Right cardiac atrium (tissue), 5 donors: ENCODE results near the gene ATAD3C. TPM values are rescaled to one million over a fixed set of nuclear protein-coding genes. Genes with fewer than 3 reads are reported as not detected.

Experiments
- ATAC-seq, 2 donors: fragments of 200-7000 bp; cut with Tn5 transposase; one replicate each; pipeline versions ENCODE4 v1.8.0 to v1.9.1; 2020; ENCODE audit warnings: moderate library complexity in 2 of 2, mild to moderate bottlenecking in 1 of 2
- DNase-seq, 3 donors: peaks; one replicate each; pipeline ENCODE4 v3.0.0-alpha.2; 2020
- H3K27ac ChIP-seq: one replicate; pipeline ENCODE4 v1.5.1; 2013; ENCODE audit warnings: mild to moderate bottlenecking, low read length, control low read depth, moderate library complexity
- H3K27me3 ChIP-seq: one replicate; pipeline ENCODE4 v1.6.1; 2013; ENCODE audit not compliant: control insufficient read depth, insufficient read depth
- H3K4me1 ChIP-seq: one replicate; pipeline ENCODE4 v1.6.1; 2013; ENCODE audit warnings: low read length; ENCODE audit not compliant: control insufficient read depth, insufficient read depth
- H3K4me3 ChIP-seq: one replicate; pipeline ENCODE4 v1.5.1; 2013; ENCODE audit warnings: low read length, control low read depth
- H3K9me3 ChIP-seq: one replicate; pipeline ENCODE4 v1.6.1; 2013; ENCODE audit warnings: low read length; ENCODE audit not compliant: control insufficient read depth
- WGBS: extraction: QIAGEN DNeasy Blood & Tissue Kit; methylation state at CpG from one replicate; pipeline ENCODE4 v1.1.7; 2013; 5-methylcytosine and 5-hydroxymethylcytosine counted together
- intact Hi-C, 4 donors: fragments of 100-400 bp; cut with DNase I; formaldehyde crosslinking; loops; one replicate each; pipeline versions ENCODE4 v1.11.0 to v1.14.0; 2022 to 2023
- polyA plus RNA-seq: library from polyadenylated mRNA; stranded (reverse); fragments of 200-250 nt; gene quantifications from one replicate; pipeline ENCODE4 v1.2.3, GENCODE V29; 2013
- total RNA-seq, 4 donors: library from RNA; stranded (reverse); fragmentation: NEBNext Ultra II Directional; extraction: Animal tissue kit (Norgen Biotek cat#: 25700); gene quantifications; one replicate each; pipeline ENCODE4 v1.2.1, GENCODE V29; 2021
- donor health status: healthy with polysubstance abuse.
- donor health status: DM: no; HTN: yes; CAD: no.
- donor health status: DM: no; HTN: no; CAD: no.
- donor health status: DM: no; HTN: yes; CAD: no; lungs with severe emphysema.
- donor health status: DM: yes; HTN: yes; CAD: no.

The ATAD3C gene
- total and polyA plus RNA-seq, 5 donors: 0.52 to 3.4 (median 1.5) TPM

DNA sequence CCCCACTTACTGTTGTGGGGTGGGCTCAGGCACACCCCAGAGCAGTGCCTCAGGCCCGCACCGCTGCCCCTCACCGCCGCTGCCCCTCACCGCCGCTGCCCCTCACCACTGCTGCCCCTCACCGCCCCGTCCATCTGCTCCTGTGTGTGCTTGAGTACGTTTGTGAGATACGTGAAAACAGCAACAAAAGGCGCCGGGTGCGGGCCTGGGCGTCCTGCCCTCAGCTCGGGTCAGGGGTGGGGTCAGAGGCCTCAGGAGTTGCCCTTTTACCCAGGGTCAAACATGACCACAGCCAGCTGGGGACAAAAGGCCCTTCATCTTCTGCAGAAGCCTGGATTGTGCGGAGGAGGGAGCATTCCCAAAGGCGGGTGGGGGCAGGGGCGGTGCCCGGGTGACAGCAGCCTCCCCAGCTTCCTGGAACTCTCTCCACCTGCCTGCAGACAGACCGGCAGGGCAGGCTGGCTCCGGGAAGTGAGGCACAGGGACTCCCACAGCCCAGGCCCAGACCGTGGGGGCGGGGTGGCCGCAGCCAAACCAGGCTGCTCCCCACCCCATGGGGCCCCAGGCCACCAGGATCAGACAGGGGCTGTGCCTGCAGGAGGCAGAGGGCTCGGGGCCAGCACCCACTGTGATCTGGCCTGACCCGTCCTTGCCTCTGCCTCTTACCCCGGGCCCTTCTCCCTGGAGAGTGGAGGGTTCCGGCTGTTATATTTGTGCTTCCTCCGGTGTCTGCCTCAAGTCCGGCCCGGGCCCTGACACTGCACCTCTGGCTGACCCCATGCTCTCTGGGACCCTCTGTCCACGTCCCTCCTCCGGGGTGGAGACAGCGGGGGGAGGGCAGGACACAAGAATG, 16.3 kb upstream of the ATAD3C start:
- Histone ChIP-seq H3K4me3 (no peak overlapping the region), H3K9me3 (no peaks in the 10 kb centered on the region), H3K27ac (peak overlapping the region; percentile 87), H3K4me1 (peaks cover 6% of the 10 kb centered on the region), H3K27me3 (no peaks in the 10 kb centered on the region)
- DNase-seq: peak; percentile 85 to 89 (median 89)
- intact Hi-C loops: no loop called here
- ATAC-seq: peak; percentile 31 to 66
- WGBS: 41% methylated on average over 34 of the region's 34 CpGs

DNA sequence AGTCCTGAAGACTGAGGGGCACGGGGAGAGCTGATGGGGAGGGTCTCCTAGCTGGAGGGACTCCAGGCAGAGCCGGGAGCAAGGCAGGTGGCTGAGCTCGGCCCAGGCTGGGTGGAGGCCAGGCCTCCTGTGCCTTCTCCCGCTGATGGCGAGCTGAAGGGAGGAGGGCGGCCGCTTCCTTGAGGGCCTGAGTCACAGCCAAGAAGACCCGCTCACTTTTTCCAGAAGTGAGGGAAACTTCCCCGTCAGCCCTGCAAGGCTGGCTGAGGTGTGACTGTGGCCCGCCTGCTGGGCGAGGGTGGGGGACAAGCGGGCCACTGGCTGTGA, 15.7 kb upstream of the ATAD3C start:
- Histone ChIP-seq H3K27ac (peak overlapping the region; percentile 87), H3K4me3 (no peak overlapping the region), H3K9me3 (no peaks in the 10 kb centered on the region), H3K27me3 (no peaks in the 10 kb centered on the region), H3K4me1 (peaks cover 6% of the 10 kb centered on the region)
- intact Hi-C loops: no loop called here
- DNase-seq (peak; percentile 76 to 80 (median 80)), ATAC-seq (peak in 1 of 2 donors; percentile 60)
- 26% methylated on average over 12 of the region's 12 CpGs for WGBS

DNA sequence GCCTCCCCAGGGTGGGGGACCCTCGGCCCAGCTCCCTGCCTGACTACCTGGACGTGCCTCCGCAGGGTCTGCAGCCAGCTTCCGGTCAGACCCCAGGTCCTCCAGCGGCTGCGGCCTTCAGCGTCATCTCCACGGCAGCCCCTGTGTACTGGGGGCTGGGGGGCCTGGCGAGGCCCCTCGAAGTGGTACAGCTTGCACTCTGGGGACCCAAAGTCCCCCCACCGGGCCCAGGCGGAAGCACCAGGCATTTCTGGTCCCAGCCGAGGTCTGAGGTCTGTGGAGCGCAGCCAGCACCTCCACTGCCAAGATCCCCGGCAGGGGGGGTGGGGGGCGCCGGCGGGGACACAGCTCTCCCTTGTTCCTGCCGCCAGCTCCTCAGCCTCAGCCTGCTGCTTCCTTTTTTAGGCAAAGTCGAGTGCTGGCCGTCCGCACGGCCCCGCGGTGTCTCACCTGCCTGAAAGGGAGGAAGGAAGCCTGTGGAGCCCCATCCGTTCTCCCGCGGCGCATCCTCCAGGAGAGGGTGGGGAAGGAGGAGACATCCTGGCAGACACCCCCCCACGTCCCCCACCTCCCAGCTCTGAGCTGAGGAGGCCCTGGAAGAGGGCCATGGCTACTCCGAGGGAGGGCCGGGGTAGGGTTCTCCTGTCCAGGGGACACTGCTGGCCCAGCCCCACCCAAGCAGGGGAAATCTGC, 15.2 kb upstream of the ATAD3C start:
- no peaks in the 10 kb centered on the region for H3K27me3 ChIP-seq
- 12% methylated on average over 32 of the region's 32 CpGs for WGBS
- no peak overlapping the region for H3K4me3 ChIP-seq
- H3K4me1 ChIP-seq: peaks cover 6% of the 10 kb centered on the region
- H3K27ac ChIP-seq: peak overlapping the region; percentile 87
- peak; percentile 13 for ATAC-seq
- H3K9me3 ChIP-seq: no peaks in the 10 kb centered on the region
- DNase-seq: peak; percentile 76 to 91 (median 90)
- intact Hi-C loops: no loop called here

DNA sequence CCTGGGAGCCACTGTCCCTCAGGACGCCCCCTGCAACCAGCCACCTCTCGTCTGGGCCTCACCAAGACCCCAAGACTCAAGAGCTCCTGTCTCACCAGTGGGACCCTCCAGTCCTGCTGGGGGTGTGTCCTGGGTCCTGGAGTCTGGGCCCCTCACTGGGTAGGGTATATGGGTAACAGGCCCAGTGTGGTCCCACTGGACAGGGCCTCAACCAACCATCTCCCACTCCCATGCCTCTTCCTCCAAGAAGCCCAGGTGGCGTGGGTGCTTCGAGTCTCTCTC, 14.7 kb upstream of the ATAD3C start:
- Histone ChIP-seq H3K27ac (peak overlapping the region; percentile 67), H3K27me3 (no peaks in the 10 kb centered on the region), H3K4me1 (peaks cover 6% of the 10 kb centered on the region), H3K9me3 (no peaks in the 10 kb centered on the region), H3K4me3 (no peak overlapping the region)
- intact Hi-C loops: no loop called here
- ATAC-seq (no peak), DNase-seq (no peak)
- WGBS: 65% methylated on average over 4 of the region's 4 CpGs

DNA sequence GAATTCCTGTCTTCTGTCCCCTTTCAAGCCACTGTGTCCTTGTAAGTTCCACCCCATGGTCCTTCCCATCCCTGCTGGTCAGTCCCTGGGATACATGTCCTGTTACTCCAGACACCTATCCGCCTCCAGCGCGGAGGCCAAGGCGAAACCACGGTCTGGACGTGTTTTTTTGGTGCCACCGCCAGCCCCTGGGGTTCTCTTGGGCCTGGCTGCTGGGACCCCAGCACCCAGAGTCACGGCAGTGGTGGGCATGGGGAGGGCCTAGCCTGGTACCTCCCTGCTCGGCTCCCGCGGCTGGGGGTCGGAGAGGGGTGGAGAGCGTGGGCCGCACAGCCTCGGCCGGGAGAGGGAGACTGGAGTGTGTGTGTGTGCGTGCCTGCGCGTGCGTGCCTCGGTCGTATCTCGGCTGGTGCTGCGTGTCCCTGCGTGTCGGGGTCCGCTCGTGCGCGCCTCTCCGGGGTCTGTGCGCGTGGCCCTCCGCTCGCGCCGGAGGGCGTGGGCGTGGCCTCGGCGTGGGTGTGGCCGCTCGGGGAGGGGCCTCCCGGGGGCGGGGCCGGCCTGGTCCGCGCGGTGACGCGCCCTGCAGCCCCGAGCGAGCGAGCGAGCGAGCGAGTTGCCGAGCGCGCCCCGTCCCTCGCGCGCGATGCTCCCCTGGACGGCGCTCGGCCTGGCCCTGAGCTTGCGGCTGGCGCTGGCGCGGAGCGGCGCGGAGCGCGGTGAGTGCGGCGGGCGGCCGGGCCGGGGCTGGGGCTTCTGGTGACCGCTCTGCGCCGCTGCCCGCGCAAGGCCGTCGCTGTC, 14.2 kb upstream of the ATAD3C start, which contains the start of gene VWA1:
VWA1 (plus strand) TSS at position 585 of the 798 bp plus-strand sequence; CDS start at position 644, 59 bp downstream.
- Histone ChIP-seq H3K9me3 (no peaks in the 10 kb centered on the region), H3K27me3 (no peaks in the 10 kb centered on the region), H3K4me3 (peak within 1 kb of the TSS; percentile 51), H3K27ac (peak within 1 kb of the TSS; percentile 67), H3K4me1 (peaks cover 6% of the 10 kb centered on the region)
- peak; percentile 47 to 67 for ATAC-seq
- intact Hi-C loops: no loop called here
- DNase-seq: peak; percentile 82 to 92 (median 91)
- WGBS: 8% methylated on average over 89 of the region's 89 CpGs

DNA sequence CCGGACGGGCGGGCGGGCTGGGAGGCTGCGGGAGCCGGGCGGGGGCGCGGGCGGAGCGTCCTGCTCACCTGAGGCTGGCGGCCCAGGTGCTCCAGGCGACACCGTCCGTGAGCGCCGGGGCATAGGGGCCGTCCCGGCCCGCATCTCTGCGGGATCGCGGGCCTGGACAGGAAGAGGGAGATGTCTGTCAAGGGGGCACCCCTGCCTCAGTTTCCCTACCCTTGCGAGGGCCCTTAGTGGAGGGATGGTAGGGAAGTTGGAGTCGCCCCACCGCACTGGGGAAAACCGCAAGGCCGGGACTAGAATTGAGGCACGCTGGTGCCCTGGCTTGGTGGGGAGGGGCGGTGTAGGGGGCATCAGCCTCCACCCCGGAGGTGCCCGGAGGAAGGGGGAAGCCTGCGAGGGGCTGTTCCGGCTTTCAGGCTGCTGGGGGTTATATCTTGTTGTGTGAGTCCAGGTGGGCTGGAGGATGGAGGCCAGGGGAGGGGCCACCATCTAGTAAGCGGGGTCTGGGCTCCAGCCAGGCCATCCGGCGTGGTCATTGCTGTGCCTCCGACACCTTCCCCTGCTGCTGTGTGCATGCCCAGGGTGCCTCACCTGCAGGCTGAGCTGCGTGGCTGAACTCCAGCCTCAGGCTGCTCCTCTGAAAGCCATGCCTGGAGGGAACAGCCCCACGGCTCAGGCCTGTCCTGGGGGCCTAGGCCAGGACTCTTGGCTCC, 13.4 kb upstream of the ATAD3C start:
- peaks cover 4% of the 10 kb centered on the region for H3K4me1 ChIP-seq
- H3K27ac ChIP-seq: no peak overlapping the region
- peak overlapping the region; percentile 51 for H3K4me3 ChIP-seq
- intact Hi-C loops: no loop called here
- H3K9me3 ChIP-seq: no peaks in the 10 kb centered on the region
- no peaks in the 10 kb centered on the region for H3K27me3 ChIP-seq
- DNase-seq: peak in 2 of 3 donors; percentile 57 to 59
- 19% methylated on average over 40 of the region's 40 CpGs for WGBS
- no peak for ATAC-seq

DNA sequence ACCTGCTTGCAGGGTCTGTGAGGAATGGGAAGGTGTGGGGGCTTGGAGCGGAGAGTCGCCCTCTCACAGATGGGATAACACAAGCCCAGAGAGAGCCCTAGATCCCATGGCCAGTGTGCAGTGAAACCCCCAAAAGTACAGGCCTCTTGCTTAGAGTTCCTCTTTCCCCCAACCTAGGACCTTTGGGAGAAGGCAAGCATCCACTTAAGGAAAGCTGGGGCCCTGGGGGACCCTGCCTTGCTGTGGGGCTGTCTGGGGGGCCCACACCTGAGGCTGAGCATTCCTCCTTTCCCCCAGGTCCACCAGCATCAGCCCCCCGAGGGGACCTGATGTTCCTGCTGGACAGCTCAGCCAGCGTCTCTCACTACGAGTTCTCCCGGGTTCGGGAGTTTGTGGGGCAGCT, 12.9 kb upstream of the ATAD3C start:
- no peak overlapping the region for H3K27ac ChIP-seq
- intact Hi-C loops: no loop called here
- H3K27me3 ChIP-seq: no peaks in the 10 kb centered on the region
- DNase-seq (no peak), ATAC-seq (no peak)
- no peak overlapping the region for H3K4me3 ChIP-seq
- 76% methylated on average over 7 of the region's 7 CpGs for WGBS
- H3K9me3 ChIP-seq: no peaks in the 10 kb centered on the region
- peaks cover 4% of the 10 kb centered on the region for H3K4me1 ChIP-seq

DNA sequence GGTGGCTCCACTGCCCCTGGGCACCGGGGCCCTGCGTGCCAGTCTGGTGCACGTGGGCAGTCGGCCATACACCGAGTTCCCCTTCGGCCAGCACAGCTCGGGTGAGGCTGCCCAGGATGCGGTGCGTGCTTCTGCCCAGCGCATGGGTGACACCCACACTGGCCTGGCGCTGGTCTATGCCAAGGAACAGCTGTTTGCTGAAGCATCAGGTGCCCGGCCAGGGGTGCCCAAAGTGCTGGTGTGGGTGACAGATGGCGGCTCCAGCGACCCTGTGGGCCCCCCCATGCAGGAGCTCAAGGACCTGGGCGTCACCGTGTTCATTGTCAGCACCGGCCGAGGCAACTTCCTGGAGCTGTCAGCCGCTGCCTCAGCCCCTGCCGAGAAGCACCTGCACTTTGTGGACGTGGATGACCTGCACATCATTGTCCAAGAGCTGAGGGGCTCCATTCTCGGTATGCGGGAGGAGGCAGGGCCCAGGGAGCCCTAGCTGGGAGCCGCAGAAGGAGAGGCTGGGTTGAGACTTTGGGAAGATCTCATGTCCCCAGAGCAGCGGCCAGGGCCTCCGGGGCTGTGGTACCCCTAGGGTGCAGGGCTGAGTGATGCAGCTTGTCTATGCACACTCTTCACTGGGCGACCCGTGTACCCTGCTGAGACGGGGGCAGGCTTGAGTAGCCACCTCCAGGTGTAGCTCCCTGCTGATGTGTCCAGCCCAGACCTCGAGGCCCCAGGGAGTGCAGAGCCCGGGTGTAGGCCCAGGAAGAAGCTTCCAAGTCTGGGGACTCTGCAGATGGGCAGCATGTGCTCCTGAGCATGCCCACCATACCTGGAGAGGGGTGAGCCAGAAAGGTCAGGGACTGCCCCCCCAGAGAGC, 12.2 kb upstream of the ATAD3C start:
- Histone ChIP-seq H3K9me3 (no peaks in the 10 kb centered on the region), H3K27me3 (no peaks in the 10 kb centered on the region), H3K27ac (no peak overlapping the region), H3K4me3 (no peak overlapping the region), H3K4me1 (peaks cover 3% of the 10 kb centered on the region)
- DNase-seq: peak in 2 of 3 donors; percentile 50 to 62
- no peak for ATAC-seq
- intact Hi-C loops: no loop called here
- WGBS: 74% methylated on average over 31 of the region's 31 CpGs

DNA sequence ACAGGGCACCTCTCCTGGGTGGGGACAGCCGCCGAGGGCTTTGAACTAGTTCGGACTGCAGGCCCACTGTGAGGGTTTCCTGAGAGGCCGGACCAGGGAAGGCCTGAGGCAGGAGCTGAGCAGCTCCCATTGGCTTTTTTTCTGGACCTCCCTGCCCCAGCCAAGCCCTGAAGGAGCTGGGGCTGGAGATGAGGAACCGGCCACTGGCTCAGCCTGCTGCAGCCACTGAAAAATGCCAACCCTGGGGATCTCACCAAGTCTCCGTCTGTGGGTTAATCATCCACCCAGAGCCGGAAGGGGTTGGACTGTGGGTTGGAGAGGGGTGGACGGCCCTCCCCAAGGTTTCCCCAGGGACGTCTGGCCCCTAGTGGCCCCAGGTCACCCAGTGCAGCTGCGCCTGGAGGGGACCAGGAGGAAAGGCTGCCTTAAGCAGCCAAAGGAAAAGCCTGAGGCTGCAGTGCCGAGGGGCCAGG, 11.5 kb upstream of the ATAD3C start:
- 64% methylated on average over 11 of the region's 11 CpGs for WGBS
- intact Hi-C loops: no loop called here
- H3K27ac ChIP-seq: no peak overlapping the region
- H3K4me3 ChIP-seq: no peak overlapping the region
- no peaks in the 10 kb centered on the region for H3K27me3 ChIP-seq
- no peaks in the 10 kb centered on the region for H3K4me1 ChIP-seq
- H3K9me3 ChIP-seq: no peaks in the 10 kb centered on the region
- no peak for ATAC-seq
- peak in 2 of 3 donors; percentile 32 to 59 for DNase-seq
